IMR-90 (cell line): ENCODE results near the gene CARF. TPM values are rescaled to one million over a fixed set of nuclear protein-coding genes. Genes with fewer than 3 reads are reported as not detected.

Experiments used
- ATAC-seq: fragments of 200-7000 bp; cut with Tn5 transposase; 2 replicates; pipeline ENCODE4 v1.9.1; 2020; ENCODE audit warnings: low read depth, mild to moderate bottlenecking, moderate library complexity
- BruUV-seq: library from RNA; stranded (reverse); fragments of 400-500 nt; replicated peaks from 2 replicates; lab custom pipeline; 2021; lab: Mats Ljungman, UMichigan
- CTCF ChIA-PET: fragments of 300-600 bp; formaldehyde crosslinking; extraction: SDS; loops from one replicate; lab custom pipeline; 2021; ENCODE audit warnings: antibody characterized with exemption; lab: Yijun Ruan, JAX
- POLR2A ChIA-PET: fragments of 300-600 bp; sonication (Branson Sonifier 250); formaldehyde crosslinking; loops from one replicate; lab custom pipeline; 2022; ENCODE audit warnings: antibody characterized with exemption; ENCODE audit not compliant: unreplicated experiment; lab: Charles Lee
- DNase-seq: peaks from one replicate; pipeline ENCODE4 v3.0.0; 2013
- H2AFZ ChIP-seq: replicated peaks from 2 replicates; pipeline ENCODE3; 2013; ENCODE audit warnings: low read length, mild to moderate bottlenecking; ENCODE audit not compliant: poor library complexity
- H2AK5ac ChIP-seq: 2 replicates; pipeline ENCODE4 v1.6.1; 2013; ENCODE audit warnings: low read depth, low read length, inconsistent platforms
- H2AK9ac ChIP-seq: replicated peaks from 2 replicates; pipeline ENCODE3; 2013; ENCODE audit warnings: mild to moderate bottlenecking, low read depth, low read length, moderate library complexity; ENCODE audit not compliant: poor library complexity
- H2BK120ac ChIP-seq: 2 replicates; pipeline ENCODE4 v1.6.1; 2013; ENCODE audit warnings: low read depth, low read length, inconsistent platforms
- H2BK15ac ChIP-seq: 3 replicates; pipeline ENCODE4 v1.6.1; 2013; ENCODE audit warnings: low read depth, low read length, inconsistent platforms
- H2BK20ac ChIP-seq: 2 replicates; pipeline ENCODE4 v1.6.1; 2013; ENCODE audit warnings: low read depth, mild to moderate bottlenecking, inconsistent platforms, low read length, moderate library complexity
- H2BK5ac ChIP-seq: 2 replicates; pipeline ENCODE4 v1.6.1; 2013; ENCODE audit warnings: mild to moderate bottlenecking, low read depth, low read length, inconsistent platforms; ENCODE audit not compliant: poor library complexity, severe bottlenecking
- H3K14ac ChIP-seq: replicated peaks from 2 replicates; pipeline ENCODE4 v1.6.1; 2013; ENCODE audit warnings: low read depth, low read length, inconsistent platforms
- H3K18ac ChIP-seq: 2 replicates; pipeline ENCODE4 v1.6.1; 2013; ENCODE audit warnings: low read depth, low read length, control low read depth
- H3K23ac ChIP-seq: 2 replicates; pipeline ENCODE4 v1.6.1; 2013; ENCODE audit warnings: low read depth, low read length, inconsistent platforms
- H3K27ac ChIP-seq: 2 replicates; pipeline ENCODE4 v1.5.1; 2013; ENCODE audit warnings: mild to moderate bottlenecking, control low read depth, low read length; ENCODE audit not compliant: insufficient read depth
- H3K27me3 ChIP-seq: 2 replicates; pipeline ENCODE4 v1.6.1; 2013; ENCODE audit warnings: low read length; ENCODE audit not compliant: control insufficient read depth, insufficient read depth
- H3K36me3 ChIP-seq: 2 replicates; pipeline ENCODE4 v1.6.1; 2013; ENCODE audit warnings: low read length, mixed read lengths; ENCODE audit not compliant: control insufficient read depth, insufficient read depth
- H3K4ac ChIP-seq: 2 replicates; pipeline ENCODE4 v1.6.1; 2013; ENCODE audit warnings: low read depth, low read length, inconsistent platforms
- H3K4me1 ChIP-seq: 2 replicates; pipeline ENCODE4 v1.6.1; 2013; ENCODE audit warnings: low read length, mixed read lengths; ENCODE audit not compliant: control insufficient read depth, insufficient read depth
- H3K4me2 ChIP-seq: 2 replicates; pipeline ENCODE4 v1.6.1; 2013; ENCODE audit warnings: low read depth, mild to moderate bottlenecking, control low read depth, low read length, moderate library complexity
- H3K4me3 ChIP-seq: 2 replicates; pipeline ENCODE4 v1.5.1; 2013; ENCODE audit warnings: low read depth, mild to moderate bottlenecking, control low read depth, low read length, moderate library complexity; ENCODE audit not compliant: insufficient read depth
- H3K56ac ChIP-seq: 2 replicates; pipeline ENCODE4 v1.6.1; 2013; ENCODE audit warnings: low read length, inconsistent platforms; ENCODE audit not compliant: insufficient read depth; ENCODE audit errors: extremely low read depth
- H3K79me1 ChIP-seq, 2 experiments: 2 replicates each; pipeline ENCODE4 v1.6.1; 2013; ENCODE audit warnings: low read length in 2 of 2, inconsistent platforms in 1 of 2, low read depth in 1 of 2
- H3K9ac ChIP-seq: 2 replicates; pipeline ENCODE4 v1.6.1; 2013; ENCODE audit warnings: low read depth, low read length, control low read depth
- H3K9me1 ChIP-seq: 2 replicates; pipeline ENCODE4 v1.6.1; 2013; ENCODE audit warnings: low read length, inconsistent platforms; ENCODE audit not compliant: insufficient read depth
- H3K9me3 ChIP-seq: 2 replicates; pipeline ENCODE4 v1.6.1; 2013; ENCODE audit warnings: low read length; ENCODE audit not compliant: control insufficient read depth, insufficient read depth
- H4K20me1 ChIP-seq: 2 replicates; pipeline ENCODE4 v1.6.1; 2013; ENCODE audit warnings: low read length, inconsistent platforms; ENCODE audit not compliant: insufficient read depth
- H4K5ac ChIP-seq: 2 replicates; pipeline ENCODE4 v1.6.1; 2013; ENCODE audit warnings: mild to moderate bottlenecking, low read depth, low read length, control low read depth
- H4K8ac ChIP-seq, 2 experiments: 2 replicates each; pipeline ENCODE4 v1.6.1; 2013; ENCODE audit warnings: low read depth in 2 of 2, low read length in 2 of 2, control low read depth in 1 of 2, inconsistent platforms in 1 of 2
- H4K91ac ChIP-seq: 2 replicates; pipeline ENCODE4 v1.6.1; 2013; ENCODE audit warnings: low read depth, low read length, inconsistent platforms; ENCODE audit not compliant: insufficient read depth
- CEBPB ChIP-seq: IDR thresholded peaks from 2 replicates; pipeline ENCODE4 v1.6.1; 2012; ENCODE audit warnings: low read depth, low read length, improper control_type of control experiment
- MAFK ChIP-seq: IDR thresholded peaks from 2 replicates; pipeline ENCODE4 v1.6.1; 2012; ENCODE audit warnings: low read depth, low read length, improper control_type of control experiment
- MXI1 ChIP-seq: IDR thresholded peaks from 2 replicates; pipeline ENCODE4 v1.6.1; 2012; ENCODE audit warnings: low read depth, mild to moderate bottlenecking, low read length, moderate library complexity, borderline replicate concordance
- RAD21 ChIP-seq: IDR thresholded peaks from 2 replicates; pipeline ENCODE4 v1.6.1; 2012; ENCODE audit warnings: low read length, improper control_type of control experiment
- RCOR1 ChIP-seq: IDR thresholded peaks from 2 replicates; pipeline ENCODE4 v1.6.1; 2012; ENCODE audit warnings: mild to moderate bottlenecking, low read length, improper control_type of control experiment; ENCODE audit not compliant: insufficient replicate concordance
- USF2 ChIP-seq: fragments of 150-350 bp; IDR thresholded peaks from 2 replicates; pipeline ENCODE4 v1.6.1; 2017; ENCODE audit warnings: mild to moderate bottlenecking, antibody characterized with exemption, low read length, low read depth
- WGBS, 2 experiments: methylation state at CpG; one replicate each; pipeline versions ENCODE4 v1.1.5 to v1.1.7; 2013; ENCODE audit warnings: missing lambda C conversion rate in 2 of 2; ENCODE audit not compliant: insufficient read length in 1 of 2; ENCODE audit errors: extremely low coverage in 2 of 2; 5-methylcytosine and 5-hydroxymethylcytosine counted together
- dilution Hi-C: fragments of 300-500 bp; cut with HindIII; formaldehyde crosslinking; loops from one replicate; pipeline ENCODE4 v1.14.3; 2018; ENCODE audit warnings: low sequenced_read_pairs; ENCODE audit not compliant: unreplicated experiment
- in situ Hi-C: fragments of 300-500 bp; cut with MboI; formaldehyde crosslinking; loops from 3 replicates; pipeline ENCODE4 v1.14.3; 2019; ENCODE audit warnings: low sequenced_read_pairs, inconsistent platforms, mixed read lengths
- intact Hi-C: fragments of 100-400 bp; cut with micrococcal nuclease; formaldehyde crosslinking; loops from 2 replicates; pipeline ENCODE4 v1.10.0; 2022
- polyA plus RNA-seq, 3 experiments: library from polyadenylated mRNA; depleted of rRNA; stranded (reverse); fragments of >200 nt; gene quantifications; 2 replicates each; pipeline ENCODE4 v1.2.3, GENCODE V29; 2012; ENCODE audit warnings: low replicate concordance in 1 of 3
- total RNA-seq: library from RNA; depleted of rRNA; stranded (reverse); fragments of >200 nt; gene quantifications from 2 replicates; pipeline ENCODE4 v1.2.3, GENCODE V29; 2012

The CARF gene
- total and polyA plus RNA-seq, 2 of the 4 experiments (the other 2 are of a cell fraction) = 2.4 to 5.6 TPM

GRCh38 chr2:202932425-202933138 lies 20.5 kb downstream of the CARF start:
- intact Hi-C loops (no loop called here), dilution Hi-C loops (no loop called here), in situ Hi-C loops (no loop called here)
- Histone ChIP-seq H3K56ac (no peak overlapping the region), H3K4me3 (no peak overlapping the region), H3K9me1 (peaks cover 15% of the 10 kb centered on the region; the same call in 1 of the 2 replicates), H4K91ac (no peak overlapping the region), H2BK5ac (no peak overlapping the region), H3K23ac (no peak overlapping the region), H3K79me1 (peaks cover 0 to 5% of the 10 kb centered on the region in 2 experiments; a peak in 1 of 4 replicates), H2BK20ac (no peak overlapping the region), H3K4ac (peak overlapping the region; percentile 29; the same call in 1 of the 2 replicates), H2AFZ (peak overlapping the region; percentile 78), H4K5ac (no peak overlapping the region), H3K4me1 (0 out of 2 replicates have a peak, but pooled peaks cover 1% of the 10 kb centered on the region), H3K9me3 (no peaks in the 10 kb centered on the region), H3K14ac (no peak overlapping the region; the same call in 1 of the 2 replicates), H2BK15ac (0 out of 3 replicates have a peak overlapping the region, but pooled peaks have one; percentile 23), H2AK5ac (peak overlapping the region; percentile 8; the same call in 1 of the 2 replicates), H2BK120ac (no peak overlapping the region), H3K9ac (no peak overlapping the region), H3K27me3 (no peaks in the 10 kb centered on the region), H3K36me3 (peaks cover 7% of the 10 kb centered on the region; the same call in 1 of the 2 replicates), H3K27ac (no peak overlapping the region), H4K20me1 (no peaks in the 10 kb centered on the region), H4K8ac (peak overlapping the region in 1 of 2 experiments; percentile 48; a peak in 1 of 4 replicates), H2AK9ac (peak overlapping the region; percentile 61), H3K4me2 (no peak overlapping the region), H3K18ac (no peak overlapping the region)
- TF ChIP-seq MXI1 (peak; percentile 59; the same call in 1 of the 2 replicates), USF2 (no peak), CEBPB (peak; percentile 72), MAFK (no peak), RAD21 (no peak), RCOR1 (no peak)
- BruUV-seq = no TSS peak
- ChIA-PET CTCF (no interaction called here), POLR2A (no interaction called here)
- DNase-seq = peak; percentile 75
- ATAC-seq = peak; percentile 80
- WGBS, 2 experiments = 100% methylated on average over 1 of the region's 3 CpGs; no CpG with 5 or more reads in 1 of the 2 experiments
